ENCODE results near the gene FANCC. TPM values are rescaled to one million over a fixed set of nuclear protein-coding genes. Genes with fewer than 3 reads are reported as not detected.
A peak's percentile ranks its signal among the peaks of the same experiment; 100 is the strongest.

FANCC gene
- total and polyA plus RNA-seq, 2 of the 13 experiments (the other 11 are each of a cell fraction or from before 2014, with no cell fraction given): 7.4 to 8.6 TPM

- TF ChIP-seq, protein P1, sequence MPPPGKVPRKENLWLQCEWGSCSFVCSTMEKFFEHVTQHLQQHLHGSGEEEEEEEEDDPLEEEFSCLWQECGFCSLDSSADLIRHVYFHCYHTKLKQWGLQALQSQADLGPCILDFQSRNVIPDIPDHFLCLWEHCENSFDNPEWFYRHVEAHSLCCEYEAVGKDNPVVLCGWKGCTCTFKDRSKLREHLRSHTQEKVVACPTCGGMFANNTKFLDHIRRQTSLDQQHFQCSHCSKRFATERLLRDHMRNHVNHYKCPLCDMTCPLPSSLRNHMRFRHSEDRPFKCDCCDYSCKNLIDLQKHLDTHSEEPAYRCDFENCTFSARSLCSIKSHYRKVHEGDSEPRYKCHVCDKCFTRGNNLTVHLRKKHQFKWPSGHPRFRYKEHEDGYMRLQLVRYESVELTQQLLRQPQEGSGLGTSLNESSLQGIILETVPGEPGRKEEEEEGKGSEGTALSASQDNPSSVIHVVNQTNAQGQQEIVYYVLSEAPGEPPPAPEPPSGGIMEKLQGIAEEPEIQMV (CRISPR knock-in tag; IDR thresholded peaks at IDR 0.05; ENCODE audit: low read depth): no peak
- TF ChIP-seq TBX2 (CRISPR knock-in tag; IDR thresholded peaks at IDR 0.05; ENCODE audit: borderline replicate concordance): peak; percentile 26; the same call in 1 of the 2 replicates
- no peak for TF ChIP-seq SMC3 (IDR thresholded peaks at IDR 0.05; ENCODE audit: low read length)
- no peak for TF ChIP-seq JARID2 (CRISPR knock-in tag; IDR thresholded peaks at IDR 0.05; ENCODE audit: insufficient replicate concordance)
- TF ChIP-seq ZXDC (CRISPR knock-in tag; IDR thresholded peaks at IDR 0.05): no peak
- TF ChIP-seq ATRX (CRISPR knock-in tag; IDR thresholded peaks at IDR 0.05; ENCODE audit: borderline replicate concordance): no peak
- TF ChIP-seq MEIS1 (CRISPR knock-in tag; IDR thresholded peaks at IDR 0.05; ENCODE audit: borderline replicate concordance): no peak; the same call in 1 of the 2 replicates
- TF ChIP-seq ZNF335 (CRISPR knock-in tag; IDR thresholded peaks at IDR 0.05): no peak
- no peak for TF ChIP-seq ZKSCAN8 (CRISPR knock-in tag; IDR thresholded peaks at IDR 0.05; ENCODE audit: borderline replicate concordance)
- TF ChIP-seq WIZ (CRISPR knock-in tag; IDR thresholded peaks at IDR 0.05): no peak
- no peak for TF ChIP-seq RBFOX2 (IDR thresholded peaks at IDR 0.05; ENCODE audit: low read depth, low read length)
- TF ChIP-seq ZNF264 (CRISPR knock-in tag; IDR thresholded peaks at IDR 0.05): no peak
- TF ChIP-seq, protein P2, sequence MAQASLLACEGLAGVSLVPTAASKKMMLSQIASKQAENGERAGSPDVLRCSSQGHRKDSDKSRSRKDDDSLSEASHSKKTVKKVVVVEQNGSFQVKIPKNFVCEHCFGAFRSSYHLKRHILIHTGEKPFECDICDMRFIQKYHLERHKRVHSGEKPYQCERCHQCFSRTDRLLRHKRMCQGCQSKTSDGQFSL (CRISPR knock-in tag; IDR thresholded peaks at IDR 0.05): peak; percentile 44; the same call in 1 of the 2 replicates
- TF ChIP-seq, protein P3, sequence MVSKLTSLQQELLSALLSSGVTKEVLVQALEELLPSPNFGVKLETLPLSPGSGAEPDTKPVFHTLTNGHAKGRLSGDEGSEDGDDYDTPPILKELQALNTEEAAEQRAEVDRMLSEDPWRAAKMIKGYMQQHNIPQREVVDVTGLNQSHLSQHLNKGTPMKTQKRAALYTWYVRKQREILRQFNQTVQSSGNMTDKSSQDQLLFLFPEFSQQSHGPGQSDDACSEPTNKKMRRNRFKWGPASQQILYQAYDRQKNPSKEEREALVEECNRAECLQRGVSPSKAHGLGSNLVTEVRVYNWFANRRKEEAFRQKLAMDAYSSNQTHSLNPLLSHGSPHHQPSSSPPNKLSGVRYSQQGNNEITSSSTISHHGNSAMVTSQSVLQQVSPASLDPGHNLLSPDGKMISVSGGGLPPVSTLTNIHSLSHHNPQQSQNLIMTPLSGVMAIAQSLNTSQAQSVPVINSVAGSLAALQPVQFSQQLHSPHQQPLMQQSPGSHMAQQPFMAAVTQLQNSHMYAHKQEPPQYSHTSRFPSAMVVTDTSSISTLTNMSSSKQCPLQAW (CRISPR knock-in tag; IDR thresholded peaks at IDR 0.05): no peak
- TF ChIP-seq, protein P4, sequence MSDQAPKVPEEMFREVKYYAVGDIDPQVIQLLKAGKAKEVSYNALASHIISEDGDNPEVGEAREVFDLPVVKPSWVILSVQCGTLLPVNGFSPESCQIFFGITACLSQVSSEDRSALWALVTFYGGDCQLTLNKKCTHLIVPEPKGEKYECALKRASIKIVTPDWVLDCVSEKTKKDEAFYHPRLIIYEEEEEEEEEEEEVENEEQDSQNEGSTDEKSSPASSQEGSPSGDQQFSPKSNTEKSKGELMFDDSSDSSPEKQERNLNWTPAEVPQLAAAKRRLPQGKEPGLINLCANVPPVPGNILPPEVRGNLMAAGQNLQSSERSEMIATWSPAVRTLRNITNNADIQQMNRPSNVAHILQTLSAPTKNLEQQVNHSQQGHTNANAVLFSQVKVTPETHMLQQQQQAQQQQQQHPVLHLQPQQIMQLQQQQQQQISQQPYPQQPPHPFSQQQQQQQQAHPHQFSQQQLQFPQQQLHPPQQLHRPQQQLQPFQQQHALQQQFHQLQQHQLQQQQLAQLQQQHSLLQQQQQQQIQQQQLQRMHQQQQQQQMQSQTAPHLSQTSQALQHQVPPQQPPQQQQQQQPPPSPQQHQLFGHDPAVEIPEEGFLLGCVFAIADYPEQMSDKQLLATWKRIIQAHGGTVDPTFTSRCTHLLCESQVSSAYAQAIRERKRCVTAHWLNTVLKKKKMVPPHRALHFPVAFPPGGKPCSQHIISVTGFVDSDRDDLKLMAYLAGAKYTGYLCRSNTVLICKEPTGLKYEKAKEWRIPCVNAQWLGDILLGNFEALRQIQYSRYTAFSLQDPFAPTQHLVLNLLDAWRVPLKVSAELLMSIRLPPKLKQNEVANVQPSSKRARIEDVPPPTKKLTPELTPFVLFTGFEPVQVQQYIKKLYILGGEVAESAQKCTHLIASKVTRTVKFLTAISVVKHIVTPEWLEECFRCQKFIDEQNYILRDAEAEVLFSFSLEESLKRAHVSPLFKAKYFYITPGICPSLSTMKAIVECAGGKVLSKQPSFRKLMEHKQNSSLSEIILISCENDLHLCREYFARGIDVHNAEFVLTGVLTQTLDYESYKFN (CRISPR knock-in tag; conservative IDR thresholded peaks at IDR 0.05): peak; percentile 69; the same call in 1 of the 2 replicates
Observed at GRCh38 chr9:95143591-95144561, 173.6 kb downstream of the FANCC start (continued).
